ENCODE results near the gene PPP1CC. TPM values are rescaled to one million over a fixed set of nuclear protein-coding genes. Genes with fewer than 3 reads are reported as not detected.

PPP1CC gene
- total RNA-seq, 1 donor from 2014 or later = 107 TPM

DNA sequence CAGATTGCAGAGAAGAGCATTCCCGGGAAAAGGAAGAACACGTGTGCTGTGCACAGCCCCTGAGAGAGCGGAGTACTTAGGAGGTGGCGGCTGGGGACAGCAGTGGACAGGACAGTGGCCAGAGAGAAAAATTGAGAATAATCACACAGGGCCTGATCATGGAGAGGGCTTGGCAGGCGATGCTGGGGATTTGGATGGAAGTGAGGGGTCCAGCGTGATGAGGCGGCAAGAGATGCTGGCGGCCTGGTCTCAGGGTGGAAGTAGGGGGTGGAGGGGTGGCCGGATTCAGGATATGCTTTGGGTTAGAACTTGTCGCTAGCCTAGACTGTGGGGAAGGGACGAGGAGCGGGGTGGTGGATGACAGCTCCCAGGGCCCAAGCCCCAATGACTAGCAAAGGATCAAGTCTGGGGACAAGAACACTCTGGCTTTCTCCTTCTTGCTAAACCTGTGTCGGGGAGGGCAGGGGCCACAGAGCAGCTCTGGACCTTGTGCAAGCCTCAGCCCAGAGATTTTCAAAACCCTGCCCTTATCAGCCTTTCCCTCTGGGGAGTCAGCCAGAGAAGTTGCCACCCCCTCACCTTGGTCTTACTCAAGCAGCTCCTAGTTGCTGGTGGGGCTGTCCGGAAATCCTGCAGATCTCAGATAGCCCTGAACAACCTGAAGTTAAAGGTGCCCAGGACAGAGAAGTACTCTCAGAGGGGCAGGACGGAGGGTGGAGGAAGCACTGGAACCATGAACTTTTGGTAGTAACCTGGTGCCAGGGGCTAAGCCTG is 55.1 kb downstream of the PPP1CC start:
- DNase-seq (ENCODE audit: low spot score) = no peak

DNA sequence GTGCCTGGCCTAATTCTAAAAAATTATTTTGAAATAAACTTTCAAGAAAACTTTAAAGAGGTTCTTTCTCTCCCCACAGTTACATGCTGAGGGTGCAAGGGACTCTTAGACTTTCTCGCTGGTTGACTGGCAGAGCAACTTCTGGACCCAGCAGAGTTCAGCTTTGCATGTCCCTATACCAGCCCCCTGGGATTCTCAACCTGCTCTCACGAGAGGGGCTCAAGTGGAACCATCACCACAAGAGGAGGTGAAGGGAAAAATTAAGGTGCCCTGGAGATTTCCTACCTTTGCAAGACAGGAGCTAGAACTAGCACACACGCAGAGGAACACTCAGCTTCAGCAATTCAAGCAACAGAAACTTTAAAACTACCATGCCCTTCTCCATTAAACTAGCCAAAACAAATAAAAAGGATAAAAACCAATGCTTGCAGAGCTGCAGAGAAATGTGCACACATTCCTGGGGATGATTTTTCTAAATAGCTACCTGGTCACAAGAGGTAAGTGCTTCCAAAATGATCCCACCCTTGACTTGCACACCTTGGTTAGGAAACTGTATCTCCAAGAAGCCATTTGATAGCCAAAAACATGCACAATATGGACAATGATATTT is 56.3 kb downstream of the PPP1CC start:
- no peak for DNase-seq (ENCODE audit: low spot score)

DNA sequence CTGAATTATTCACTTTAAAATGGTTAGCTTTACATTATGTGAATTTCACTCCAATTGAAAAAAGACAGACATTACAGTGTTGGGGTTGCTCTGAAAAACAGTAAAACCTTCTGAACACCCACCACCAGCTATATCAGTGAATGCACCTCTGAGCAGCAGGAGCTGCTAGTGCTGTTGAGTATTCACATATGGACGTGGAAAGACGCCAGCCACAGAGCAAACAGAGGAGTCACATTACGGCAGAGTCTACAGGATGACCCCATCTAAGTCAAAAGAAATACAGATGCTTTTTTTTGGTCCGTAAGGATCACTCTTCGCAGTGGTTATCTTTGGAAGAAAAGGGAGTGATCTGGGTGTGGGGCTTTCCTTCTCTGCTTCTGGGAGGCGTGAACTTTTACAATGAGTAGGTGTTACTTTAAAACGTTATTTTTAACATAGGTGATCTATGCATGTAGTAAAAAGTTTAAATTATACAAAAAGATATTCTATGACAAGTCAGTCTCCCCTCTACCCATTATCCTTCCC is 58.3 kb downstream of the PPP1CC start:
- no peak for DNase-seq (ENCODE audit: low spot score)

DNA sequence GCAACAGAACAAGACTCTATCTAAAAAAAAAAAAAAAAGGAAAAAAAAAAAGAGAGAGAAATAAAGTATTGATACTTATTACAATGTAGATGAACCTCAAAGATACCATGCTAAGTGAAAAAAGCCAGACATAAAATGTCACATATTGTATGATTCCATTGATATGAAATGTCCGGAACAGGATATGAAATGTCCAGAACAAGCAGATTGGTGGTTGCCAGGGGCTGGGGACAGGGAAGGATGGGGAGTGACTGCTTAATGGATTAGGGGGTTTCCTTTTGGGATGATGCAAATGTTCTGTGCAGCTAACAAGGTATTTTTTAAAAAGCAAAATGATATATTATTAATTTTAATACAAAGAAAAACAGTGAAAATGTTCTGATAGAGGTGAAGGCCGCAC is 58.8 kb downstream of the PPP1CC start:
- DNase-seq (ENCODE audit: low spot score) = no peak

DNA sequence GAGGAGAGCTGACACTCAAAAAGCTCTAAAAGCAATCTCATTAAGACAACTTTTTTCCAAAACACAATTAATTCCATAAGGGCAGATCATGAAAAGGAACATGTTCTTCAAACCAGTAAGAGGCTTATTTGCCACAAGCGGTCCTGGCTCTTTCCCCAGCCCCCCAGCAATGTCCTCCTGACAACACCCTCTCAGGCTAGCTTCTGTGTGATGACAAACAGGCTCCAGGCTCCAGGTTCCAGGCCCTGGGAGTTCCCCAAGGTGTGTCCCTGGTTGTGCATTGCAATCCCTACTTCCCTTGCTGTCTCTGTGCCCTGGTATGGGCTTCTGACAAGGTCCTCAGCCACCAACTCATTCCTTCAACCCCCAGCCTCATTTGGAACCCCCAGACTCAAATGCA is 62.7 kb downstream of the PPP1CC start:
- no peak for DNase-seq (ENCODE audit: low spot score)

DNA sequence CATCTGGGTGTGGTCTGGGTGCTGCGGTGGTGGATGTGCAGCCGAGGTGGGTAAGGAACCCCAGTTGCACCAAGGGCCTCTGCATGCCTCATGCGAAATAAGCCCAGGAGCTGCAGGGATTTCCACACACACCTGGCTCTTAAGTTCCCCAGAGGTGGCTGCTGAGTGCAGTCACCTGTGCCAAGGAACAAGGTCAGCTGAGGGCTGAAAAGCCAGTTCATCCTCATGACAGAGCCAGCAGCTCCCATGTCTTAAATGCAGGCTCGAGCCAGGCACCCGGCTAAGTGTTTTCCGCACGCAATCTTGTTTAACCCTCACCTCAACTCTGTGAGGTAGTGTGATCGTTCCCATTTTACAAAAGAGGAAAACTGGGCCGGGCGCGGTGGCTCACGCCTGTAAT is 63.5 kb downstream of the PPP1CC start:
- no peak for DNase-seq (ENCODE audit: low spot score)

DNA sequence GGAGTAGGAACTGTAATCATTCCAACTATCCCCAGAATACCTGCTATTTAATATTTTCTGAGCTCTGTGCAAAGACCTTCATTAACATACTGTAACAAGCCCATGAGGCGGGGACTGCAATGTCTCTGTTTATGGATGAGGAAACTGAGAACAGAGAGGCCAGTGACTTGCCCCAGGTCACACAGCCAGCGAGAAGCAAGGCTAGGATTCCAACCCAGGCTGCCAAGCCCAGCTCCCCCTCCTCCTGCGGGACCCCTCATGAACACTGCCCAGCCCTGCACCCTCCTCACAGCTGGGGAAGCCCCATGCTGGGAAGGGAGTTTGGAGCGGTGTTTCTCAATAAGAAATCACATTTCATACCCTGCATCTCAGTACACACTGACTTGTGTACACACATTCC is 64.7 kb downstream of the PPP1CC start:
- DNase-seq (ENCODE audit: low spot score) = no peak

DNA sequence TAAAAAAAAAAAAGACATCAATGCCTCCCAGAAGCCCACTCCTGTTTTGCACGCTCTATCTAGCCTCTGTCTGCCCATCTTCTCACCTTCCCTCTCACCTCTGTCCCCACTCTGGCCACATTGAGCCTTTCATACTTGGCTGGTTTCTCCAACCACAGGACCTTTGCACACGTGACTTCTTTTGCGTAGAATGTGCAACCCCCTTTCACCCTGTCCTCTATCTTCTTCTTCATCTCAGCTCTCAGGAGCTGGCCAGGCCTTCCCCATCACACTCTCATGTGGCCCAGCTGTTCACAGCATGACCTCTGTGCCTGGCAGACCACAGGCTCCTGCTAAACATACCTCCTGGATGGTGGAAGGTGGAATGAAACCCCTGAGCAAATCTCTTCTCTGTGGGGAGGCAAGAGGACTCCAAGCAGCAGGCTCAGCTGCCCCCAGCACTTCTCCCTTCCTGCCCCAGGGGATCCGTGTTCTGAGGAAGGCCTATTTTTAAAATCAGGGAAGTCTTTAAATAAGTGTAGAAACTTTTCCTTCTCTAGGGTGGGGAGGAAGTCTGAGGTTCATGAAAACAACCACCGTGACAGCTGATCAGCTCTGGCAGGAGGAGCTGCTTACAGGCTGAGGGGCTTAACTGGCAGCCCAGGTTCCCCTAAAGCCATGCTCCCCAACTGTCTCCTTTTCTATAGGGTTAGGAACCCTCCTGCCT is 65.3 kb downstream of the PPP1CC start:
- DNase-seq (ENCODE audit: low spot score) = no peak

DNA sequence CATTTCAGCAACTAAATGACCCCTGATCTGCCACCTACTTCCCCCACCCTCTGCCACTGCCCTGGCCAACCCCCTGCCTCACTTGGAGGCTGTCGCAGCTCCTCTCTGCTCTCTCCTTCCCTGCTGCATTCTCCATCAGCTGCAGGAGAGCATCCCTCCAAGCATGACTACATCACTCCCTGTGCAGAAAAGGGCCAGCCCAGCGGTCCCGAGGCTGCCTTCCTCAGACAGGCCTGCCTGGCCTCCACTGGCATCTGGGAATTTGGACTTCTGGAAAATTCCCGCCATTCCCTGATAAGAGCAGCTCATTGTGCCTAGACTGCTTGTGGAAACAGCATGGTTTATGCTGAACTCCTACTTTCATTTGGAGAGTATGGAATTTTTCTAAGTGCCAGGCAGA is 66.5 kb downstream of the PPP1CC start:
- no peak for DNase-seq (ENCODE audit: low spot score)

DNA sequence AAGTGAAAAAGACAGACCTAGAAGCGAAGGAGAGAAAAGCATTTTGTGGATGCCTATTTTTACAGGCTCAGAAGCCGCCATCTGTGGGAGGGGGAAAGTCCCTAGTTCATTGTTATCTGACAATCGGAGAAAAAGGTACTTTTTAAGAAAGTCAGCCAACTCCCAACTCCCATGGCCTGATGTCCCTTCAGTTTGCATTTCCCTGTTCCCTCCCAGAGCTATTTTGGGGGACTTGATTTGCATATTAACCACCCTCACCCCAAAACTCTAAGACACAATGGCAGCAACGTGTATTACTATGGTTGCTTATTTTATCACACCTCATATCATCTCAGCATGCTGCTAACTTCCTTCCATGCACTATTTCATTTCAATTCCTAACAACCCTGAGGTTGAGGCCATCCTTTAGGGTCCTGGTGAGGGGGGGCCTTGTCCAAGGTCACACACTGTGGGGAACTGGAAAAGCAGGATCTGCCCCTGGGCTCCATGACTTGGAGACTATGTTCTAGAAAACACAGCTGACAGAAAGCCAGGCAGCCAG is 72.5 kb downstream of the PPP1CC start:
- no peak for DNase-seq (ENCODE audit: low spot score)

Other genes with a start within 250 kb of the PPP1CC start
- 120 TPM for gene VPS29, start 240.8 kb downstream of the PPP1CC start, total RNA-seq
- 0.57 TPM for gene RAD9B, start 240.6 kb downstream of the PPP1CC start, total RNA-seq
- gene PPTC7, start 159.6 kb downstream of the PPP1CC start, total RNA-seq = 26.1 TPM
- gene TCTN1, start 128.8 kb downstream of the PPP1CC start, total RNA-seq = 50.0 TPM
- 4.2 TPM for gene HVCN1, start 53.8 kb downstream of the PPP1CC start, total RNA-seq
- gene CCDC63, start 104.1 kb upstream of the PPP1CC start, total RNA-seq = not detected
- gene MYL2, start 177.7 kb upstream of the PPP1CC start, total RNA-seq = 6.2 TPM